H1 (cell line): ENCODE measurements around the gene ADGRV1. TPM values are rescaled to one million over a fixed set of nuclear protein-coding genes. Genes with fewer than 3 reads are reported as not detected.

Source experiments
- CTCF ChIA-PET: fragments of 300-600 bp; sonication (Branson Sonifier 250); formaldehyde crosslinking; loops from one replicate; lab custom pipeline; 2021; ENCODE audit not compliant: partially characterized antibody; lab: Charles Lee
- POLR2A ChIA-PET: fragments of 300-600 bp; sonication (Branson Sonifier 250); formaldehyde crosslinking; loops from one replicate; lab custom pipeline; 2021; ENCODE audit warnings: inconsistent platforms; ENCODE audit not compliant: partially characterized antibody; lab: Charles Lee
- DNase-seq, 2 experiments: peaks; one replicate each; pipeline versions ENCODE4 v3.0.0 to v3.0.0-alpha.2; 2010 to 2022; ENCODE audit warnings: low spot score in 2 of 2, low read depth in 1 of 2, mixed read lengths in 1 of 2
- FAIRE-seq: peaks from 2 replicates; lab custom pipeline; 2011; peaks lifted over from hg19 to GRCh38; lab: Jason Lieb, UNC
- H2AFZ ChIP-seq: 2 replicates; pipeline ENCODE4 v1.8.1; 2012; ENCODE audit warnings: low read length, inconsistent platforms
- H2AK5ac ChIP-seq: 2 replicates; pipeline ENCODE4 v1.6.1; 2013; ENCODE audit warnings: low read depth, low read length
- H2BK120ac ChIP-seq: replicated peaks from 2 replicates; pipeline ENCODE3; 2013; ENCODE audit warnings: low read depth, low read length, inconsistent platforms
- H2BK12ac ChIP-seq: 2 replicates; pipeline ENCODE4 v1.6.1; 2013; ENCODE audit warnings: low read depth, low read length
- H2BK15ac ChIP-seq: 2 replicates; pipeline ENCODE4 v1.6.1; 2013; ENCODE audit warnings: low read length
- H2BK20ac ChIP-seq: 2 replicates; pipeline ENCODE4 v1.6.1; 2013; ENCODE audit warnings: low read length
- H2BK5ac ChIP-seq: 2 replicates; pipeline ENCODE4 v1.6.1; 2013; ENCODE audit warnings: low read depth, low read length
- H3K14ac ChIP-seq: 2 replicates; pipeline ENCODE4 v1.6.1; 2013; ENCODE audit warnings: inconsistent platforms; ENCODE audit not compliant: insufficient read length
- H3K18ac ChIP-seq: 2 replicates; pipeline ENCODE4 v1.6.1; 2013; ENCODE audit warnings: low read length; ENCODE audit errors: extremely low read depth
- H3K23ac ChIP-seq: 2 replicates; pipeline ENCODE4 v1.6.1; 2013; ENCODE audit warnings: inconsistent platforms; ENCODE audit not compliant: insufficient read length
- H3K23me2 ChIP-seq: 2 replicates; pipeline ENCODE4 v1.6.1; 2013; ENCODE audit warnings: low read depth, low read length
- H3K27ac ChIP-seq: 2 replicates; pipeline ENCODE4 v1.6.1; 2011; ENCODE audit warnings: low read depth, low read length, inconsistent platforms
- H3K27me3 ChIP-seq, 4 experiments: replicated peaks in 1 of 4; 1 replicate in 1 of 4; 2 replicates in 3 of 4; pipeline versions ENCODE4 v1.6.1 to v1.8.1; 2011 to 2013; ENCODE audit warnings: low read length in 3 of 4, mild to moderate bottlenecking in 3 of 4, inconsistent platforms in 2 of 4, mixed read lengths in 2 of 4, moderate library complexity in 1 of 4; ENCODE audit not compliant: control insufficient read depth in 3 of 4, insufficient read depth in 3 of 4; ENCODE audit errors: extremely low read depth in 1 of 4
- H3K36me3 ChIP-seq, 4 experiments: 2 replicates each; pipeline versions ENCODE4 v1.6.1 to v1.8.1; 2011 to 2013; ENCODE audit warnings: mild to moderate bottlenecking in 4 of 4, low read length in 3 of 4, moderate library complexity in 2 of 4, control low read depth in 1 of 4, inconsistent platforms in 1 of 4; ENCODE audit not compliant: insufficient read depth in 4 of 4, control insufficient read depth in 2 of 4
- H3K4ac ChIP-seq: replicated peaks from 2 replicates; pipeline ENCODE3; 2013; ENCODE audit warnings: low read length, low read depth, mixed read lengths, inconsistent platforms; ENCODE audit not compliant: insufficient read length
- H3K4me1 ChIP-seq, 4 experiments: replicated peaks in 1 of 4; 1 replicate in 1 of 4; 2 replicates in 3 of 4; pipeline versions ENCODE4 v1.6.1 to v1.8.1; 2011 to 2013; ENCODE audit warnings: low read length in 3 of 4, inconsistent platforms in 2 of 4, mixed read lengths in 1 of 4; ENCODE audit not compliant: insufficient read depth in 4 of 4, control insufficient read depth in 3 of 4
- H3K4me2 ChIP-seq, 2 experiments: 2 replicates each; pipeline versions ENCODE4 v1.6.1 to v1.8.1; 2011 to 2013; ENCODE audit warnings: low read depth in 2 of 2, low read length in 2 of 2, control low read depth in 1 of 2, inconsistent platforms in 1 of 2, mild to moderate bottlenecking in 1 of 2; ENCODE audit not compliant: insufficient read depth in 1 of 2
- H3K4me3 ChIP-seq, 4 experiments: fragments of 200-600, 300-600 bp in 1 of 4; sonication (generic), shearing (Covaris generic), sonication (Bioruptor Twin) in 1 of 4; 2 replicates each; pipeline versions ENCODE4 v1.5.1 to v1.8.1; 2011 to 2016; ENCODE audit warnings: low read length in 4 of 4, low read depth in 3 of 4, control low read depth in 2 of 4, inconsistent platforms in 2 of 4, mild to moderate bottlenecking in 2 of 4, mixed read lengths in 1 of 4, moderate library complexity in 1 of 4; ENCODE audit not compliant: insufficient read depth in 2 of 4; ENCODE audit errors: extremely low read depth in 1 of 4
- H3K56ac ChIP-seq: replicated peaks from 2 replicates; pipeline ENCODE3; 2013; ENCODE audit warnings: low read depth, mild to moderate bottlenecking, mixed read lengths, low read length, inconsistent platforms; ENCODE audit not compliant: insufficient read length
- H3K79me1 ChIP-seq: 2 replicates; pipeline ENCODE4 v1.6.1; 2013; ENCODE audit warnings: low read depth, low read length, control low read depth
- H3K79me2 ChIP-seq, 2 experiments: 2 replicates each; pipeline versions ENCODE4 v1.6.1 to v1.8.1; 2012 to 2013; ENCODE audit warnings: low read length in 2 of 2, mild to moderate bottlenecking in 2 of 2, inconsistent platforms in 1 of 2; ENCODE audit not compliant: insufficient read depth in 2 of 2, control insufficient read depth in 1 of 2
- H3K9ac ChIP-seq, 4 experiments: replicated peaks in 1 of 4; 1 replicate in 1 of 4; 2 replicates in 3 of 4; pipeline versions ENCODE4 v1.6.1 to v1.8.1; 2011 to 2013; ENCODE audit warnings: low read depth in 3 of 4, low read length in 3 of 4, control low read depth in 2 of 4, mild to moderate bottlenecking in 2 of 4, moderate library complexity in 2 of 4, inconsistent platforms in 1 of 4; ENCODE audit errors: extremely low read depth in 1 of 4
- H3K9me3 ChIP-seq, 2 experiments: 2 replicates each; pipeline versions ENCODE4 v1.6.1 to v1.8.1; 2012 to 2013; ENCODE audit warnings: mild to moderate bottlenecking in 2 of 2, moderate library complexity in 2 of 2, control low read depth in 1 of 2, inconsistent platforms in 1 of 2, low read depth in 1 of 2, low read length in 1 of 2, mixed read lengths in 1 of 2; ENCODE audit not compliant: insufficient read depth in 2 of 2
- H4K20me1 ChIP-seq, 2 experiments: replicated peaks in 1 of 2; 2 replicates each; pipeline versions ENCODE3 to v1.8.1; 2011 to 2013; ENCODE audit warnings: inconsistent platforms in 2 of 2, low read length in 2 of 2, mild to moderate bottlenecking in 1 of 2; ENCODE audit not compliant: insufficient read depth in 2 of 2, control insufficient read depth in 1 of 2
- H4K5ac ChIP-seq: 2 replicates; pipeline ENCODE4 v1.6.1; 2013; ENCODE audit warnings: low read length, low read depth, mixed read lengths, inconsistent platforms; ENCODE audit not compliant: insufficient read length
- H4K8ac ChIP-seq: 2 replicates; pipeline ENCODE4 v1.8.0; 2013; ENCODE audit warnings: mild to moderate bottlenecking, moderate library complexity, low read length, inconsistent platforms; ENCODE audit not compliant: insufficient read depth; ENCODE audit errors: extremely low read depth
- H4K91ac ChIP-seq: replicated peaks from 2 replicates; pipeline ENCODE3; 2013; ENCODE audit warnings: low read length, mixed read lengths, inconsistent platforms; ENCODE audit not compliant: insufficient read length
- SIN3A ChIP-seq, 2 experiments: IDR thresholded peaks in 1 of 2; conservative IDR thresholded peaks in 1 of 2; 2 replicates each; pipeline ENCODE4 v1.6.1; 2011 to 2012; ENCODE audit warnings: low read length in 2 of 2, improper control_type of control experiment in 1 of 2, low read depth in 1 of 2, mild to moderate bottlenecking in 1 of 2
- SIX5 ChIP-seq: IDR thresholded peaks from 2 replicates; pipeline ENCODE4 v1.6.1; 2011; ENCODE audit warnings: mild to moderate bottlenecking, low read depth, low read length
- SP2 ChIP-seq: IDR thresholded peaks from 2 replicates; pipeline ENCODE4 v1.6.1; 2012; ENCODE audit warnings: mild to moderate bottlenecking, low read length, inconsistent platforms
- WGBS, 2 experiments: shearing (Covaris generic) in 1 of 2; methylation state at CpG; one replicate each; pipeline versions ENCODE4 v1.1.6 to v1.1.7; 2013 to 2015; ENCODE audit warnings: low lambda C conversion rate in 2 of 2, mixed read lengths in 2 of 2, inconsistent platforms in 1 of 2, low coverage in 1 of 2, missing lambda C conversion rate in 1 of 2; ENCODE audit not compliant: insufficient replicate concordance in 2 of 2, insufficient coverage in 1 of 2, insufficient read length in 1 of 2; ENCODE audit errors: extremely low coverage in 1 of 2, missing lambda C conversion rate in 1 of 2; 5-methylcytosine and 5-hydroxymethylcytosine counted together
- polyA plus RNA-seq, 7 experiments: library from polyadenylated mRNA; depleted of rRNA in 3 of 7; stranded (reverse) in 5 of 7; unstranded in 2 of 7; fragments of >200 nt in 5 of 7; fragments of 200-250 nt in 2 of 7; gene quantifications; 1 replicate in 5 of 7; 2 replicates in 1 of 7; 4 replicates in 1 of 7; pipeline versions ENCODE4 v1.2.1 to v1.2.3, GENCODE V29; 2011 to 2013; ENCODE audit warnings: missing spikeins in 2 of 7, mixed read lengths in 2 of 7
- total RNA-seq: library from RNA; stranded (reverse); fragmentation: NEBNext Ultra II Directional; extraction: Animal tissue kit (Norgen Biotek cat#: 25700); gene quantifications from 2 replicates; pipeline ENCODE4 v1.2.1, GENCODE V29; 2021

Gene ADGRV1
- total and polyA plus RNA-seq, 2 of the 8 experiments (the other 6 are each of a cell fraction or from before 2014, with no cell fraction given) = 53.1 to 62.2 TPM

DNA sequence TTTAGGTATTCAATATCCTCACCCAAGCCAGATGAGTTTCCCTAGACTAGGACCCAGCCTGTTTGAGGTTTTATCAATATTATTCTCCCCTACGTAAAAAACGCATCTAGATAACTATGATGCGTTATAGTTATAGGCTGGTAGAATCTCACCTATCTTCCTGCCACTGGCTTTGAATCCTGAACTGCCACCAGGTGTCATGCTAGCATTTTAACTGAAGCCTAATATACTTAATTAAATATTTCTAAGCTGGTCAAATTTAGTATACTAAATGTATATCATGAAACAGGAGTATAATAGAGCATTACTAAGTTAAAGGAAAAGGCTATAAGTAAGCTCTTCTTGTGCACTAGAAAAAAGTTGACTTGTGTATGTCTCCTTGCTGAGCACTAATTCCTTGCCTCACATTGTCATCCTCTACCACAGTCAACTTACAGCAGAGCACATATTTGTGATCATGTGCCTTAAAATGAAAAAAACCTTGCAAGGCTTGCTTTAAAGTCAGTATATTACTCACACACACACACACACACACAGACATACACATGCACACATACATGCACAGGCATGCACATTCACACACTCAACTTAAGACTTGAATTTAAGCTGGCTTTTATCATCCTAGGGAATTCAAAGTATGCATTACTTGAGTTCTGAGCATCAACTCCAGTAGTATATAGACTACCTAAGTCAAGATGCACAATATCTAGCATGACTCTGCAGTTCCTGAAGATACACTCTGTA, 303.4 kb downstream of the ADGRV1 start:
- Histone ChIP-seq H4K8ac (no peak overlapping the region), H2AFZ (no peak overlapping the region), H4K20me1 (no peaks in the 10 kb centered on the region), H3K56ac (no peak overlapping the region), H3K18ac (no peak overlapping the region), H2BK12ac (no peak overlapping the region), H3K9me3 (no peaks in the 10 kb centered on the region), H3K4me1 (no peaks in the 10 kb centered on the region), H3K79me2 (no peaks in the 10 kb centered on the region), H3K23ac (no peak overlapping the region), H3K9ac (no peak overlapping the region), H2BK5ac (no peak overlapping the region), H2BK120ac (no peak overlapping the region), H4K91ac (no peak overlapping the region), H3K36me3 (peaks cover 0 to 4% (median 2%) of the 10 kb centered on the region in 4 experiments; a peak in 3 of 8 replicates), H2BK20ac (no peak overlapping the region), H3K4ac (no peak overlapping the region), H3K27me3 (no peaks in the 10 kb centered on the region), H3K14ac (no peak overlapping the region), H4K5ac (no peak overlapping the region), H2AK5ac (no peak overlapping the region), H3K27ac (no peak overlapping the region), H3K4me2 (no peak overlapping the region), H3K23me2 (no peaks in the 10 kb centered on the region), H3K4me3 (no peak overlapping the region), H2BK15ac (no peak overlapping the region), H3K79me1 (no peaks in the 10 kb centered on the region)
- 99% methylated on average over 3 of the region's 3 CpGs; no CpG with 5 or more reads in 1 of the 2 experiments for WGBS, 2 experiments
- ChIA-PET POLR2A (interaction anchor here (1.2 kb wide), 1 partner anchor 521 kb away, joined by 3 read pairs; the partner anchor contains the start of gene ARRDC3), CTCF (interaction anchor here (0.5 to 1.6 kb wide), 6 partner anchors 11 to 558 kb away, joined by 3 to 10 read pairs (median 3); no protein-coding TSS in a partner anchor)
- no peak for DNase-seq
- FAIRE-seq = no peak
- TF ChIP-seq SIN3A (conservative IDR thresholded peaks at IDR 0.05 in 1 of 2, IDR thresholded peaks at IDR 0.05 in 1 of 2; ENCODE audit: low read depth in 1 of 2, low read length in 2 of 2) (no peak), SIX5 (no peak), SP2 (no peak)
